ENCODE results near the gene ZHX3.

ZHX3 gene

DNA sequence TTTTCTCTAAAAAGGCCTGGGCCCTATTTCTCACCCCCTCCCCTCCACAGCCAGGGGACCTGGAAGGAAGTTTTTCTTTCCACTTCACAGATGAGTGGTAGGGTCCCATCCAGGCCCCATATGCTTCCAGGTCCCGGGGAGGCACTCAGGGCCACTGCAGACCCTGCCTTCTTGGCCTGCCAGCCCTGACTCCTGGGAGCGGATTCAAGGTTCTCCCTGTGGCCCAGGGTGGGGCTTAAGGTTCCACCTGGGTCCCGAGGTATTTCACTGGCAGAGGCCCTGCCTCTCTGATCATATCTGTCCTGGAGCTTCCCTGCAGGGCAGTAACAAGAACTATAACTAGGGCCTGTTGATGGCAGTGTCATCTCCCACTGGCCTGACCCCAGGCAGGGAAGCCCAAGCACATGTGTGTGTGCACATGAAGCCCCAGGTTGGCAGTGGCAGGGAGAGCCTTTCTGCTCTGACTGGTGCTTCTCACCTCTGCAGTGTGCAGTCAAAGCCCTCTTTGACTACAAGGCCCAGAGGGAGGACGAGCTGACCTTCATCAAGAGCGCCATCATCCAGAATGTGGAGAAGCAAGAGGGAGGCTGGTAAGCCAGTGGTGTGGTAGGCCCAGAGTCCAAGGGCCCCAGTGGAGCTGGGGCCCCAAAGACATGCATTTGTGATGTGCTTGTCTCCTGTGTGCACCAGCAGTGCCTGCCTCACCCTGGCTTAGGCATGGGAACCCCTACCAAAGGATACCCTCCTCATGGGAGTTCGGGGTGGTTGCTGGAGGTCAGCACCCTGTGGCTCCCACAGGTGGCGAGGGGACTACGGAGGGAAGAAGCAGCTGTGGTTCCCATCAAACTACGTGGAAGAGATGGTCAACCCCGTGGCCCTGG is 149.0 kb downstream of the ZHX3 start:
- no peak for DNase-seq (ENCODE audit: extremely low spot score)
- POLR2A ChIA-PET: no interaction called here
- TF ChIP-seq, protein P1, sequence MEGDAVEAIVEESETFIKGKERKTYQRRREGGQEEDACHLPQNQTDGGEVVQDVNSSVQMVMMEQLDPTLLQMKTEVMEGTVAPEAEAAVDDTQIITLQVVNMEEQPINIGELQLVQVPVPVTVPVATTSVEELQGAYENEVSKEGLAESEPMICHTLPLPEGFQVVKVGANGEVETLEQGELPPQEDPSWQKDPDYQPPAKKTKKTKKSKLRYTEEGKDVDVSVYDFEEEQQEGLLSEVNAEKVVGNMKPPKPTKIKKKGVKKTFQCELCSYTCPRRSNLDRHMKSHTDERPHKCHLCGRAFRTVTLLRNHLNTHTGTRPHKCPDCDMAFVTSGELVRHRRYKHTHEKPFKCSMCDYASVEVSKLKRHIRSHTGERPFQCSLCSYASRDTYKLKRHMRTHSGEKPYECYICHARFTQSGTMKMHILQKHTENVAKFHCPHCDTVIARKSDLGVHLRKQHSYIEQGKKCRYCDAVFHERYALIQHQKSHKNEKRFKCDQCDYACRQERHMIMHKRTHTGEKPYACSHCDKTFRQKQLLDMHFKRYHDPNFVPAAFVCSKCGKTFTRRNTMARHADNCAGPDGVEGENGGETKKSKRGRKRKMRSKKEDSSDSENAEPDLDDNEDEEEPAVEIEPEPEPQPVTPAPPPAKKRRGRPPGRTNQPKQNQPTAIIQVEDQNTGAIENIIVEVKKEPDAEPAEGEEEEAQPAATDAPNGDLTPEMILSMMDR (IDR thresholded peaks at IDR 0.05; ENCODE audit: control extremely low read depth, extremely low read depth, low read depth, missing control alignments): no peak

DNA sequence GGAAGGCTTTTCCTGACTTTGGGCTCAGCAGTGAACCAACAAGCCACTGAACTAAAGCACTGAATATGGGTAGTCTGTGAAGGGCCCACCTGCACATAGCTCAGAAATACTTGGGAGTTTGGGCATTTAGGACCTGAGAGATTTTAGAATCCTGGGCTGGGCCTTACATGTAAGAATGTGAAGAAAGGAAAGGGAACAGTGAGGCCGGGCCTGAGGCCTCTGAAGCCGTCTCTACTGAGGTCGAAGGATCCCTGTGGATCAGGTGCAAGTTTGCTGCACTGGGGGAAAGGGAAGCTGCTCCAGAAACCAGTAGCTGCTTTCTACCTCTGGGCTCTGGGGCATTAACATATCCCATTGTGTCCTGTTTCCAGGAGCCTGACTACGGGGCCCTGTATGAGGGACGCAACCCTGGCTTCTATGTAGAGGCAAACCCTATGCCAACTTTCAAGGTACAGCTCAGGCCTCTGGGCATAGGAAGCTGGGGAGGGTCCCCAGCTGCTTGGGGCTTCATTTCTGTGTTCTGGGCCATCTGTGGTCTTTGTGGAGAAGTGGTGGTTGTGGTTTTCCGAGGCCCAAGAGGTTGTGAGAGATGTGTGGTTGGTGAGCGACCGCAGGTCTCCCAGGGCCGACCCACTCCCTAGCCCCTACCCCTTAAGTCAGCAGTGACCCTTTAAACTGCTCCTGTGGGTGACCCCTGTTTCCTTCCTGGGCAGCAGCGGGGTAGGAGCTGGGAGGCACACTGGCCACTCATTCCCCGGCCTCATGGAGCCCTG is 149.9 kb downstream of the ZHX3 start:
- ChIA-PET CTCF (interaction anchor here (0.7 to 7.4 kb wide), 6 partner anchors 10 to 199 kb away, joined by 3 to 76 read pairs (median 4); partner anchors contain the start of gene LPIN3), POLR2A (no interaction called here)
- TF ChIP-seq, protein P1 (IDR thresholded peaks at IDR 0.05; ENCODE audit: control extremely low read depth, extremely low read depth, low read depth, missing control alignments): no peak
- DNase-seq (ENCODE audit: extremely low spot score): no peak

More for the DNA sequence above, 149.0 kb downstream of the ZHX3 start:
- CTCF ChIA-PET: interaction anchor here (0.7 to 10.4 kb wide), 8 partner anchors 10 to 200 kb away, joined by 3 to 133 read pairs (median 3); partner anchors contain the start of gene LPIN3

DNA sequence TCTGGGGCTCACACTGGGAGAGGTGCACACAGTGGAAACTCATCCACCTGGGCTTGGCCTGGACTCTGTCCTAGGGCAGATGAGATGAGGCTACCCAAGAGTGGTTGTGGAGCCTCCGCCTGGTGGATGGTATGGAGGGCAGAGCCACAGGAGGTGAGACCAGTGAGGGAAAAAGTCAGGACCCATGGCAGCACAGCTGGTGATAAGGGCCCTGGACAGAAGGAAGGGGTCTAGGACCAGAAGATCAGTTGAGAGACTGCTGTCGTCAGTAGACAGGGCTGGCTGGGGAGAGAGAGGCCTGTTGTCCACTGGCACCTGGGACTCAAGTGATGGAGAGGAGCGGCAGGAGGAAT is 150.4 kb downstream of the ZHX3 start:
- DNase-seq (ENCODE audit: extremely low spot score): no peak
- POLR2A ChIA-PET: no interaction called here
- CTCF ChIA-PET: interaction anchor here (1.2 to 7.4 kb wide), 5 partner anchors 9 to 199 kb away, joined by 3 to 76 read pairs (median 4); partner anchors contain the start of gene LPIN3
- TF ChIP-seq, protein P1 (IDR thresholded peaks at IDR 0.05; ENCODE audit: control extremely low read depth, extremely low read depth, low read depth, missing control alignments): no peak

DNA sequence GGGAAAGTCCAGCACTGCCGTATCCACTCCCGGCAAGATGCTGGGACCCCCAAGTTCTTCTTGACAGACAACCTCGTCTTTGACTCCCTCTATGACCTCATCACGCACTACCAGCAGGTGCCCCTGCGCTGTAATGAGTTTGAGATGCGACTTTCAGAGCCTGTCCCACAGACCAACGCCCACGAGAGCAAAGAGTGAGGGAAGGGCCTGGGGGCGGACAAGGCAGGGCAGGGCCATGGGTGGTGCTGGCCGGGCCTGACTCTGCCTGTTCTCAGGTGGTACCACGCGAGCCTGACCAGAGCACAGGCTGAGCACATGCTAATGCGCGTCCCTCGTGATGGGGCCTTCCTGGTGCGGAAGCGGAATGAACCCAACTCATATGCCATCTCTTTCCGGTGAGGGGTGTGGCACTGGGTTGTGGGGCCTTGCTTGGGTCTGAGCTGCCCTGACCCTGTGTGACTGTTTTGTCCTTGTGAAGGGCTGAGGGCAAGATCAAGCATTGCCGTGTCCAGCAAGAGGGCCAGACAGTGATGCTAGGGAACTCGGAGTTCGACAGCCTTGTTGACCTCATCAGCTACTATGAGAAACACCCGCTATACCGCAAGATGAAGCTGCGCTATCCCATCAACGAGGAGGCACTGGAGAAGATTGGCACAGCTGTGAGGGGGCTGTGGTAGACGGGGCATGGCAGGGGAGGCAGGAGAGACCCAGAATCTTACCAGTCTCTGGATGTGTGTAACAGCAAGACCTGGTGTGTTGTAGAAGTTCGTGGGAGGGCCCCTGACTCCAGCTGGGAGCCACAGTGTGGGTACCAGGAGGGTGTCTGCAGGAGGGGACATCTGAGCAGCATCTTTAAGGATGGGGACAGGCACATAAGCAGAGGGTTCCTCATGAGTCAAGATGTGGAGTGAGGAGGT is 151.1 kb downstream of the ZHX3 start:
- POLR2A ChIA-PET: no interaction called here
- no peak for DNase-seq (ENCODE audit: extremely low spot score)
- CTCF ChIA-PET: interaction anchor here (1.4 to 7.4 kb wide), 3 partner anchors 8 to 173 kb away, joined by 4 to 76 read pairs (median 11); partner anchors contain the start of gene LPIN3
- TF ChIP-seq, protein P1 (IDR thresholded peaks at IDR 0.05; ENCODE audit: control extremely low read depth, extremely low read depth, low read depth, missing control alignments): no peak

DNA sequence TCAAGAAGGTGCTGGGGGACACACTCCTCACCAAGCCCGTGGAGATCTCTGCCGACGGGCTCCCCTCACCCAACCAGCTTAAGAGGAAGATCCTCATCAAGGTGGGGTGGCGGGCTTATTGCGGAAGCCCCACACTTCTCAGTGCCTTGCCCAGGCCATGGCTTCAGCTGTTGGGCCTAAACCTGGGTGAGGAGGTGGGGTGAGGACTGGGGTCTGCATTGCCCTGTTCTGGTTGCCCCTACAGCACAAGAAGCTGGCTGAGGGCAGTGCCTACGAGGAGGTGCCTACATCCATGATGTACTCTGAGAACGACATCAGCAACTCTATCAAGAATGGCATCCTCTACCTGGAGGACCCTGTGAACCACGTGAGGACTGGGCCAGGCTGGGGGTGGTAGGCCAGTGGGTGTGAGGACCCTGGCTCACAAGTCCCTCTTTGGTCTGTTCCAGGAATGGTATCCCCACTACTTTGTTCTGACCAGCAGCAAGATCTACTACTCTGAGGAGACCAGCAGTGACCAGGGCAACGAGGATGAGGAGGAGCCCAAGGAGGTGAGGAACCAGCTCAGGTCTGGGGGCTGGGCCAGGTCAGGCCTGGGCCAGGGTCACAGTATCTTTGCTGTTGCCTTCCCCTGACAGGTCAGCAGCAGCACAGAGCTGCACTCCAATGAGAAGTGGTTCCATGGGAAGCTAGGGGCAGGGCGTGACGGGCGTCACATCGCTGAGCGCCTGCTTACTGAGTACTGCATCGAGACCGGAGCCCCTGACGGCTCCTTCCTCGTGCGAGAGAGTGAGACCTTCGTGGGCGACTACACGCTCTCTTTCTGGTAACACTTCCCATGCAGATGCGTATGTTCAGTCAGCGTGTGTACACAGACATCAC is 152.3 kb downstream of the ZHX3 start:
- TF ChIP-seq, protein P1 (IDR thresholded peaks at IDR 0.05; ENCODE audit: control extremely low read depth, extremely low read depth, low read depth, missing control alignments): no peak
- ChIA-PET CTCF (interaction anchor here (1.4 to 3.5 kb wide), 2 partner anchors 8 to 174 kb away, joined by 4 to 17 read pairs; no protein-coding TSS in a partner anchor), POLR2A (no interaction called here)
- no peak for DNase-seq (ENCODE audit: extremely low spot score)

Data from GM10248 (cell line).